Skeletal muscle tissue (tissue), 4 donors: ENCODE results near the gene PCGF5. TPM values are rescaled to one million over a fixed set of nuclear protein-coding genes. Genes with fewer than 3 reads are reported as not detected.
"Not testable (repeated sequence)": the region's sequence is repeated elsewhere in the genome, so short reads cannot be mapped to it uniquely, and the experiment has no call there.

ENCODE experiments used
- H3K27ac ChIP-seq: one replicate; pipeline ENCODE4 v1.7.0; 2013; ENCODE audit warnings: mild to moderate bottlenecking, low read depth, low read length, inconsistent platforms
- H3K27me3 ChIP-seq, 3 donors: one replicate each; pipeline ENCODE4 v1.7.0; 2013; ENCODE audit warnings: low read length in 3 of 3; ENCODE audit not compliant: control insufficient read depth in 3 of 3, insufficient read depth in 3 of 3
- H3K36me3 ChIP-seq, 3 donors: one replicate each; pipeline ENCODE4 v1.7.0; 2013; ENCODE audit warnings: low read length in 3 of 3; ENCODE audit not compliant: control insufficient read depth in 3 of 3, insufficient read depth in 3 of 3
- H3K4me1 ChIP-seq, 3 donors: one replicate each; pipeline ENCODE4 v1.7.0; 2013; ENCODE audit warnings: low read length in 3 of 3, mild to moderate bottlenecking in 3 of 3; ENCODE audit not compliant: control insufficient read depth in 3 of 3, insufficient read depth in 3 of 3
- H3K4me3 ChIP-seq, 3 donors: one replicate each; pipeline ENCODE4 v1.7.0; 2013; ENCODE audit warnings: low read length in 3 of 3
- H3K9ac ChIP-seq, 3 donors: one replicate each; pipeline ENCODE4 v1.7.0; 2013; ENCODE audit warnings: low read length in 3 of 3, mild to moderate bottlenecking in 3 of 3, moderate library complexity in 2 of 3, low read depth in 1 of 3
- H3K9me3 ChIP-seq, 3 donors: one replicate each; pipeline ENCODE4 v1.7.0; 2013; ENCODE audit warnings: low read length in 3 of 3; ENCODE audit not compliant: control insufficient read depth in 3 of 3
- total RNA-seq: library from RNA; depleted of rRNA; stranded (reverse); fragments of >200 nt; gene quantifications from one replicate; pipeline ENCODE4 v1.2.3, GENCODE V29; 2014
- donor health status: Osteomylitis.

The PCGF5 gene
- total RNA-seq, 1 donor from 2014 or later = 16.2 TPM

DNA sequence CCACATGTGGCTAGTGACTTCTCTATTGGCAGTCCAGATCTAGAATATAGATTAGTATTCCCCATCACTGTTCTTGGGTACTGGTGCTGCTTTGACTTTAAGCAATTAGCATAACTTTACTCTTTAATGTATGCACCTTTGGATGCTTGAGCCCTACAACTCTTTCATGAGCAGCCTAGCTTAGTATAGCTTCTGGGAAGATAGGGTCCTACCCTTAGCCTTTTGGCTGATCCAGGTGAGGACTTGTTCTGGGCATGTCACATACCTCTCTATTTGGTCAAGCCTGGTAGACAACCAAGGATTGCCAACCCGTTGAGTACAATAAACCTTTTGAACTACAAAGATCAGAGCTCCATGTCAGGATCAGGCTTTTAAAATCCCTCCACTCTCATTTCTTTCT lies 17.7 kb downstream of the PCGF5 start:
- no peaks in the 10 kb centered on the region for H3K4me1 ChIP-seq
- no peak overlapping the region for H3K9ac ChIP-seq
- H3K36me3 ChIP-seq = no peaks in the 10 kb centered on the region
- no peaks in the 10 kb centered on the region for H3K9me3 ChIP-seq
- no peak overlapping the region for H3K4me3 ChIP-seq
- H3K27me3 ChIP-seq = no peaks in the 10 kb centered on the region
- no peak overlapping the region for H3K27ac ChIP-seq

DNA sequence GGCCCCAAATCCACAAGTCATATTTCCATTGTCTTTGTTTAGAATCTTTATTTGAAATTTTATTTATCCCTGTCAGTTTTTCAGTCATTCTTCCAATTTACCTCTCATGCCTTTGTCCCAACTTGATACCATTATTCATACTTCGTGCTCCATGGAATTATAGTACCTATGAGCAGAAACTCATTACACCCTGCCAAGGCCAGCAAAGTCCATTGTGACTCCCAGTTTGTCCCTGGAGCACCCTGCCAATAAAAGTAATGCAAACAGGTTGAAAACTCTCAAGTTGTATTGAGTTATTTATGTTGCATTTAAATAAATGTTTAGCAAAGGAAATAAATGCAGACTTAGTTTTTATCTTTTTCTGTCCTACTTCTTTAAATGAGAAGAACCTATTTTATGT lies 19.3 kb downstream of the PCGF5 start:
- Histone ChIP-seq H3K9me3 (no peaks in the 10 kb centered on the region), H3K27me3 (no peaks in the 10 kb centered on the region), H3K27ac (no peak overlapping the region), H3K4me3 (no peak overlapping the region), H3K9ac (no peak overlapping the region), H3K4me1 (no peaks in the 10 kb centered on the region), H3K36me3 (no peaks in the 10 kb centered on the region)

DNA sequence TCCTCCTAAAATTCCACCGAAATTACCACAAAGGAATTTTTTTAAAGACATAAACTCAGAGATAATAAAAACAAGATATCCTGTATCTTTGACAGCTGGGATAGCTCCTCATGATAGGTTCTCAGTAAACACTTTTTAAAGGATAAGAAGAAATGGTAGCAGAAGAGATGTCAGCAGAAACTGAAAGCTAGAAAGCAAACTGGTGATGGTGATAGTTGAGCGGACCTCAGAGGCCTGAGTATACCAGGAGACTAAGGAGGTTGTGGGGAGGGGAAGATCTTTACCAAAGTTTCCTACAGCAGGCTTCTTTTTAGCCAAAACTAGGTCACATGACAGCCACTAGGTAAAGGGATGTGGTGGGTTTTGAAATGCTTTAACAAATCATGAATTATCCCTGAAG lies 22.5 kb downstream of the PCGF5 start:
- no peak overlapping the region for H3K4me3 ChIP-seq
- no peaks in the 10 kb centered on the region for H3K27me3 ChIP-seq
- no peak overlapping the region for H3K9ac ChIP-seq
- no peaks in the 10 kb centered on the region for H3K9me3 ChIP-seq
- no peaks in the 10 kb centered on the region for H3K36me3 ChIP-seq
- H3K27ac ChIP-seq = no peak overlapping the region
- H3K4me1 ChIP-seq = peaks cover 0 to 3% (median 3%) of the 10 kb centered on the region in 3 donors

DNA sequence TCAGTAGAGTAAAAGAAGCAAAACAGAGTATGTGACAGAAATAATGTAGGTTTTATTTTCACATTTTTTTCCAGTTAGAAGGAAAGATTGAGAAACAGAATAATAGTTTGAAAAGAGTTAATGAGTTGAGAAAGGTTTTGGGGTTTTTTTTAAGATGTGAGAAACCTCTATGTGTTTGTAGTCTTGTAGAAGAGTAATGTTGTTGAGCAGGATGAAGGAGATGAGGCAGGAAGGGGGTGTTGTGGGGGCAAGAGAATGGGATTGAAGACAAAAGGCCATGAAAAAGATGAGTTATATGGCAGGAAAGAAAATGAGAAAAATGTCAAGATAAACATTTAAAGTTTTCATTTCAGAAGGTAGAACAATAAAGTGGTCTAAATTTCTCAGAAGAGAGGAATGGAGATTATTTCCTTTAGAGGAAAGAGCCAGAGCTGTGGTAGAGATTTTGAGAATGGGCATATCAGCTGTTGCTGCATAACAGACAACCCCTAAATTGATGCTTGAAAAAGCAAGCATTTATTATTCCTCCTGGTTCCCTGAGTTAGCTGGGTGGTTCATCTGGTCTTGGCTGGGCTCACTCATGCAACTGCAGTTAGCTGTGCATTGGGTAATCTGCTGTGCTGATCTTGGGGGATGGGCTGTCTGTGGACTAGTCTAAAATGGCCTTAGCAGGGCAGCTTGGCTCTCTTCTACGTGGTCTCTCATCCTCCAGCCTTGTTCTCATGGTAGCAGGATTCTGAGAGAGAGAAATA lies 27.1 kb downstream of the PCGF5 start:
- Histone ChIP-seq H3K36me3 (peaks cover 0 to 2% (median 1%) of the 10 kb centered on the region in 3 donors), H3K9ac (no peak overlapping the region), H3K4me1 (peaks cover 0 to 3% (median 3%) of the 10 kb centered on the region in 3 donors), H3K27ac (no peak overlapping the region), H3K4me3 (no peak overlapping the region), H3K27me3 (no peaks in the 10 kb centered on the region), H3K9me3 (no peaks in the 10 kb centered on the region)

DNA sequence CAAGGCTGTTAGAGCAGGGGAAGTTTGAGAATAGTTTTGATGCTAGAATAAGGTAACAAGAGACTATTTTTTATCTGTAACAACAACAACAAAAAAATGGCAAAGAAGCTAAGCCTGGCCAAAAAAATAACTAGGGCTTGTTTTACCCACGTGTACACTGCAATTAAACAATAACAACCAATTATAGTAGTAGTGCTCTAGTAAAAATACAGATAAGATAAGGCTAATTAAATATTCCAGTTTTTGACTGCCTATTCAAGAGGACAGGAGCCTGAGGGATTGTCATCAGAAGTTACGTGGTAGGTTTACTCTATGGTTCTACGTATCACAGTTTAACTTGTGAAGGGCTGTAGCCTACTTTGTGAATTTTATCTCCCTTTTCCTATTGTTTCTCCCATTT lies 29.2 kb downstream of the PCGF5 start:
- peaks cover 0 to 3% (median 3%) of the 10 kb centered on the region in 3 donors for H3K4me1 ChIP-seq
- H3K9me3 ChIP-seq = no peaks in the 10 kb centered on the region
- no peak overlapping the region for H3K4me3 ChIP-seq
- H3K27ac ChIP-seq = no peak overlapping the region
- peaks cover 2 to 22% (median 2%) of the 10 kb centered on the region in 3 donors for H3K36me3 ChIP-seq
- no peaks in the 10 kb centered on the region for H3K27me3 ChIP-seq
- H3K9ac ChIP-seq = no peak overlapping the region

DNA sequence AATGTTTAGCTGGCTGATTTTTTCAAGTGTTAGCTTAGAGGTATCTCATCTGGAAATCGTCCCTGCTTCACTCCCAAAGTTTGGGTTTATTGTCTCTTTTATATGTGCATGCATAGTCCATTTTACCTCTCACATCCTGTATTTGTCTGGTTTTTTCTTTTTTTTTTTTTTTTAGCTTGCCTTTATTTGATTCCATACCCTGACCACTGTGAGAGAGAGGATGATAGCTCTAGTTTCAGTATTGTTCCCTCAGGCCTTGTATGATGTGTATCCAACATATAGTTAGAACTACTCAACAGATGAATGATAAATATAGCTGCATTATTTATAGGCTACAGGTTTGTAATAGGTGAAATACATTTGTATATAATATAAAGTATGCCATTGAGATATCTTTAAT lies 29.9 kb downstream of the PCGF5 start:
- H3K36me3 ChIP-seq = peaks cover 8 to 25% (median 8%) of the 10 kb centered on the region in 3 donors
- H3K27me3 ChIP-seq = no peaks in the 10 kb centered on the region
- H3K9ac ChIP-seq = no peak overlapping the region
- H3K4me3 ChIP-seq = no peak overlapping the region
- H3K27ac ChIP-seq = no peak overlapping the region
- peaks cover 0 to 3% (median 3%) of the 10 kb centered on the region in 3 donors for H3K4me1 ChIP-seq
- H3K9me3 ChIP-seq = peaks cover 0 to 1% (median 0%) of the 10 kb centered on the region in 3 donors

DNA sequence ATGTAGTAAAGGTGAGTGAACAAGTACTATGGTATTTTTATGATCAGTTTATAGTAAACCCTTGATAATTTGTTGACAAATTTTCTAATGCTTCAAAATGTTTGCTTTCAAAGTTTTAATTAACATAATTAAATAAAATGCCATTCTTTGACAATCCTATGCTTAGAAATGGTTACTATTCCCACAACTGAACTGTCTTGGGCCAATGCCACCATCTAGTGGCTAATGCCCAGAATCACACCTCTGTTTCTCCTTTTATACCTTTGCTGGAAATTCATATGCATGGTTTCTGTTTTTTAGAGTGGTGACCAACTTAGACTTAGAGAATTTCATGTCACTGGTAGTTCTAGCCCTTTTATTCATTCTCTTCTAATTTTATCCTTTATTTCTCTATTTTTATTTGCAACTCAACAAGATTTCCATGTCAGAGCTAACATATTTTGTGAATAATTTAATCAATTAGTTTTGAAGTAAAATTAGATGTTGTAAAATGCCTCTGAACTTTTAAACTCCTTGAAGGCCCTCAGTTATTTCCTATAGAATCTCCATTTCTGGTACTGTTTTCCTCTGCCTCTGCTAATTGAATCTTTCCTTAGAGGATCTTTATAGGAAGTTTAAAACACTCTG lies 31.1 kb downstream of the PCGF5 start:
- H3K4me3 ChIP-seq = no peak overlapping the region
- no peak overlapping the region for H3K9ac ChIP-seq
- H3K9me3 ChIP-seq = peaks cover 0 to 2% (median 0%) of the 10 kb centered on the region in 3 donors
- H3K36me3 ChIP-seq = peaks cover 10 to 27% (median 11%) of the 10 kb centered on the region in 3 donors
- H3K27me3 ChIP-seq = no peaks in the 10 kb centered on the region
- H3K4me1 ChIP-seq = peaks cover 0 to 3% (median 3%) of the 10 kb centered on the region in 3 donors
- H3K27ac ChIP-seq = no peak overlapping the region

DNA sequence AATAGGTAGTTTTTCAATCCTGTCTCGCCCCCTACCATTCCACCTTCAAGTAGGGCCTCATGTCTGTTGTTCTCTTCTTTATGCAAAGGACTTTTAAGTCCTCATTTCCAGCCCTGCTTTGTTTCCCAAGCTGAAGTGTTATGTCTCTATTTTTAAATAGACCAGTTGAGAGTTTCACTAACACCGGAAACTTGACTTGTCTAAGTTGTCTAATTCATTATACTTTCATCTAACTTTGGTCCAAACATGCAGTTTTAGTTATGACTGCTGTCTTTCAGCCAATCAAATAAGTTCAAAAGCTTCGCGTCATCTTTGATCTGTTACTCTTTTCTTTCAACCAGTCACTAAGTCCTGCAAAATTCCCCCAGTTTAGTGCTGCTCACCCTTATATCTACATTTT lies 32.8 kb downstream of the PCGF5 start:
- peaks cover 10 to 27% (median 11%) of the 10 kb centered on the region in 3 donors for H3K36me3 ChIP-seq
- no peak overlapping the region for H3K27ac ChIP-seq
- no peaks in the 10 kb centered on the region for H3K27me3 ChIP-seq
- H3K9me3 ChIP-seq = peaks cover 0 to 2% (median 0%) of the 10 kb centered on the region in 3 donors
- H3K4me1 ChIP-seq = no peaks in the 10 kb centered on the region
- H3K9ac ChIP-seq = no peak overlapping the region
- no peak overlapping the region for H3K4me3 ChIP-seq

DNA sequence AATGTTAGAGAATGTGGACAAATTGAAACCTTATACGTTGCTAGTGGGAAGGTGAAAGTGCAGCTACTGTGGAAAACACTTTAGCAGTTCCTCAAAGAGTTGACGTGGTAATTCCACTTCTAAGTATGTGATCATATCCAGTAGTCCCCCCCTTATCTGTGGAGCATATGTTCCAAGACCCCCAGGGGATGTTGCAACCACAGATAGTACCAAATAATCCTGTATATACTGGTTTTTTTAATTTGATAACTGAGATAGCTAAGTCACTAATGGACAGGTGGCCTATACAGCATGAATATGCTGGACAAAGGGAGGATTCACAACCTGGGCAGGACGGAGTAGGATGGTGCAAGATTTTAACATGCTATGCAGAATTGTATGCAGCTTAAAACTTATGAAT lies 36.8 kb downstream of the PCGF5 start:
- peaks cover 0 to 2% (median 0%) of the 10 kb centered on the region in 3 donors for H3K9me3 ChIP-seq
- H3K36me3 ChIP-seq = peaks cover 9 to 27% (median 13%) of the 10 kb centered on the region in 3 donors
- H3K4me1 ChIP-seq = no peaks in the 10 kb centered on the region
- no peak overlapping the region for H3K27ac ChIP-seq
- no peaks in the 10 kb centered on the region for H3K27me3 ChIP-seq
- no peak overlapping the region for H3K4me3 ChIP-seq
- no peak overlapping the region for H3K9ac ChIP-seq

DNA sequence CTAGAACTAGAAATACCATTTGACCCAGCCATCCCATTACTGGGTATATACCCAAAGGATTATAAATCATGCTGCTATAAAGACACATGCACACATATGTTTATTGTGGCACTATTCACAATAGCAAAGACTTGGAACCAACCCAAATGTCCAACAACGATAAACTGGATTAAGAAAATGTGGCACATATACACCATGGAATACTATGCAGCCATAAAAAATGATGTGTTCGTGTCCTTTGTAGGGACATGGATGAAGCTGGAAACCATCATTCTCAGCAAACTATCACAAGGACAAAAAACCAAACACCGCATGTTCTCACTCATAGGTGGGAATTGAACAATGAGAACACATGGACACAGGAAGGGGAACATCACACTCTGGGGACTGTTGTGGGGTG lies 40.0 kb downstream of the PCGF5 start:
- not testable (repeated sequence) for H3K4me3 ChIP-seq, H3K9ac ChIP-seq, H3K9me3 ChIP-seq, H3K27ac ChIP-seq, H3K27me3 ChIP-seq, H3K4me1 ChIP-seq
- H3K36me3 ChIP-seq = peaks cover 1 to 10% (median 3%) of the 10 kb centered on the region in 3 donors
